ENCODE results near the gene NF1.

DNA sequence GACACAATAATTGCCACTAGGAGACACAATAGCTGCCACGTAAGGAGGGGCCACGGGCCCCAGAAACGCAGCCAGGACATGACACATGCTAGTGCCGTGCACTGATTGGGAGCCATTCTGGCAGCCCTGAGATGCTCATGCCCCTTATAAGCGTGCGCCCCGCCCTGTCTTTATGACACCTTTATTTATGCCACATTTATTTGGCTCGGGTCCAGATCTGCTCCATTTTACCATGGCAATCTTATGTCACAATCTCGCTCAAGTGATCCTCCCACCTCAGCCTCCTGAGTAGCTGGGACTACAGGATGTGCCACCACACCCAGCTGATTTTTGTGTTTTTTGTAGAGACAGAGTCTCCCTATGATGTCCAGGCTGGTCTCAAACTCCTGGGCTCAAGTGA, 43.8 kb upstream of the NF1 start:
- TF ChIP-seq CTCF (IDR thresholded peaks at IDR 0.05; ENCODE audit: insufficient read depth, low read length, poor library complexity, severe bottlenecking) (no peak), EZH2phosphoT487 (conservative IDR thresholded peaks at IDR 0.05; ENCODE audit: low read length) (no peak)

Measured in SU-DHL-6 (cell line).